SK-N-MC (cell line): ENCODE results near the gene PLG.

Source experiments
- EZH2 ChIP-seq: fragments of 200-600 bp; sonication (generic); IDR thresholded peaks from one replicate; pipeline ENCODE4 v1.6.1; 2017; ENCODE audit warnings: antibody characterized with exemption
- FOXP2 ChIP-seq: optimal IDR thresholded peaks from 2 replicates; pipeline ENCODE3; 2011; ENCODE audit warnings: mild to moderate bottlenecking, moderate library complexity; ENCODE audit not compliant: insufficient read depth; ENCODE audit errors: extremely low read length, control extremely low read depth
- POLR2AphosphoS5 ChIP-seq: IDR thresholded peaks from 2 replicates; pipeline ENCODE4 v1.6.1; 2012; ENCODE audit warnings: mild to moderate bottlenecking, low read depth, low read length, borderline replicate concordance

DNA sequence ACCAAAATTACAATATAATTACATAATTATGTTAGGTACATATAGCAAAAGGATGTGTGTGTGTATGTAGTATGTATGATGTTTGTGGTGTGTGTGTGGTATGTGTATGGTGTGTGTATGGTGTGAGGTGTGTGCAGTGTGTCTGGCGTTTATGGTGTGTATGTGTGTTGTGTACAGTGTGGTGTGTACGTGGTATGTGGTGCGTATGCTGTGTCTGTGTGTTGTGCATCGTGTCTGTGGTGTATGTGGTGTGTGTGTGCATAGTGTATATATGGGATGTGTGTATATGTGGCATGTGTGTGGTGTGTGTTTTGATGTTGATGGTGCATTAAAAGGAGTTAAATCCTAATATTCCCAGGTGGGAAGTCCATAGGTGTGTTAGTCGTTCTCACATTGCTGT, 62.8 kb downstream of the PLG start:
- TF ChIP-seq POLR2AphosphoS5 (no peak), FOXP2 (no peak), EZH2 (no peak)
